ENCODE measurements around the gene MYO5A.

MYO5A gene

DNA sequence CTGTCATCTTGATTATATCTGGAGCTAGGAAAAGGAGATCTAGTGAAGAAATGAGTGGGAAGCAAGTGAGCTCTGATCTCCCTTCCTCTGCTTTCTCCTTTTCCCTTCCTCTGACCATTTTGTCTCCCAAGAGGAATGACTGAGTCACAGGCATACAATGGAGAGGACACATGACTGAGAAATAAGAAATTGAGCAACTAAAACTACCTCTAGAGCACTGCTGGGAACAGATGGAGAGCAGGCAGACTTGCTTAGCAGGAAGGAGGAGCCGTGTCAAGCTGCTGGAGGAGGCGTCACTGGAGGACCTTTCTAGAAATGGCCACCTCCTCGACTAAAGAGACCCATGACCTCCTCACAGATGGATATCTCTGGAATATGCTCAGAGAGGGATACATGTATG is 166.2 kb downstream of the MYO5A start:
- TF ChIP-seq, protein P1, sequence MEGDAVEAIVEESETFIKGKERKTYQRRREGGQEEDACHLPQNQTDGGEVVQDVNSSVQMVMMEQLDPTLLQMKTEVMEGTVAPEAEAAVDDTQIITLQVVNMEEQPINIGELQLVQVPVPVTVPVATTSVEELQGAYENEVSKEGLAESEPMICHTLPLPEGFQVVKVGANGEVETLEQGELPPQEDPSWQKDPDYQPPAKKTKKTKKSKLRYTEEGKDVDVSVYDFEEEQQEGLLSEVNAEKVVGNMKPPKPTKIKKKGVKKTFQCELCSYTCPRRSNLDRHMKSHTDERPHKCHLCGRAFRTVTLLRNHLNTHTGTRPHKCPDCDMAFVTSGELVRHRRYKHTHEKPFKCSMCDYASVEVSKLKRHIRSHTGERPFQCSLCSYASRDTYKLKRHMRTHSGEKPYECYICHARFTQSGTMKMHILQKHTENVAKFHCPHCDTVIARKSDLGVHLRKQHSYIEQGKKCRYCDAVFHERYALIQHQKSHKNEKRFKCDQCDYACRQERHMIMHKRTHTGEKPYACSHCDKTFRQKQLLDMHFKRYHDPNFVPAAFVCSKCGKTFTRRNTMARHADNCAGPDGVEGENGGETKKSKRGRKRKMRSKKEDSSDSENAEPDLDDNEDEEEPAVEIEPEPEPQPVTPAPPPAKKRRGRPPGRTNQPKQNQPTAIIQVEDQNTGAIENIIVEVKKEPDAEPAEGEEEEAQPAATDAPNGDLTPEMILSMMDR (IDR thresholded peaks at IDR 0.05; ENCODE audit: insufficient read depth, low read length, poor library complexity, severe bottlenecking): no peak
- TF ChIP-seq EZH2phosphoT487 (conservative IDR thresholded peaks at IDR 0.05; ENCODE audit: low read length): no peak
- no peak overlapping the region for H3K4me2 ChIP-seq (ENCODE audit: low read depth, low read length, poor library complexity, severe bottlenecking)
- H3K9ac ChIP-seq (ENCODE audit: low read length): no peak overlapping the region
- H3K4me3 ChIP-seq (ENCODE audit: insufficient read depth, low read length, poor library complexity, severe bottlenecking): no peak overlapping the region
- H3K36me3 ChIP-seq (ENCODE audit: low read length): 0 out of 2 replicates have a peak, but pooled peaks cover 3% of the 10 kb centered on the region
- H3F3A ChIP-seq (ENCODE audit: insufficient read depth): no peaks in the 10 kb centered on the region
- H2AFZ ChIP-seq (ENCODE audit: low read depth, low read length, severe bottlenecking): no peak overlapping the region
- no peaks in the 10 kb centered on the region for H3K79me2 ChIP-seq (ENCODE audit: insufficient read depth, low read length)
- H3K27ac ChIP-seq (ENCODE audit: low read depth, low read length): no peak overlapping the region
- H3K27me3 ChIP-seq (ENCODE audit: low read length): no peaks in the 10 kb centered on the region
- no peaks in the 10 kb centered on the region for H3K9me3 ChIP-seq (ENCODE audit: insufficient read depth, low read length)
- H3K9me2 ChIP-seq (replicated peaks; ENCODE audit: insufficient read depth, low read length): no peaks in the 10 kb centered on the region
- H4K20me1 ChIP-seq (ENCODE audit: low read depth, low read length): no peaks in the 10 kb centered on the region

DNA sequence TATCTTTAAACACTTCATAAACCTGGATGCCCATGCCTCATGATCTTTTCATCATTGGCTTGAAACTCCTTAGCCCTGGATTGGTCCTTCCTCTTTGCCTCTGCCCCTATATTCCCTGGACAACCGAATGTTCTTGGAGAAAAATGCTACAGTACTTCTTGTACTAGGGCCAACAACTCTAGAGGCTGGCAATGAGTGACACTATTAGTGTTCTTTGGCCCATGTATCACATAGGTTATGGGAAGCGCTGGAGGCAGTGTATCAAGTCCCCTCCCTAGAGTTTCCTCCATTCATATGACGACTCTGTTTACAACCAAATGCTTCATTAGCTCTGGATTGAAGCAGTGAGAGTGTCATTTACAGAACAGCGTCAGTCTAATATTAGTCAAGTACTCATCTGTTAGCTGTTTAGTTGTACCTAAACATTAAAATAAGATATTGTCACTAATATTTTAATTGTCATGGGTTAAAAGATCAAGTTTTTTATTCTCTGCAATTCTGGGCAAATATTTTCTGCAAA is 166.6 kb downstream of the MYO5A start:
- Histone ChIP-seq H3K27ac (ENCODE audit: low read depth, low read length) (no peak overlapping the region), H2AFZ (ENCODE audit: low read depth, low read length, severe bottlenecking) (no peak overlapping the region), H3K27me3 (ENCODE audit: low read length) (no peaks in the 10 kb centered on the region), H3K79me2 (ENCODE audit: insufficient read depth, low read length) (no peaks in the 10 kb centered on the region), H3K9me2 (replicated peaks; ENCODE audit: insufficient read depth, low read length) (no peaks in the 10 kb centered on the region), H3K9ac (ENCODE audit: low read length) (no peak overlapping the region), H4K20me1 (ENCODE audit: low read depth, low read length) (no peaks in the 10 kb centered on the region), H3K36me3 (ENCODE audit: low read length) (0 out of 2 replicates have a peak, but pooled peaks cover 3% of the 10 kb centered on the region), H3K4me3 (ENCODE audit: insufficient read depth, low read length, poor library complexity, severe bottlenecking) (no peak overlapping the region), H3K4me2 (ENCODE audit: low read depth, low read length, poor library complexity, severe bottlenecking) (no peak overlapping the region), H3F3A (ENCODE audit: insufficient read depth) (no peaks in the 10 kb centered on the region), H3K9me3 (ENCODE audit: insufficient read depth, low read length) (no peaks in the 10 kb centered on the region)
- TF ChIP-seq EZH2phosphoT487 (conservative IDR thresholded peaks at IDR 0.05; ENCODE audit: low read length): no peak
- TF ChIP-seq, protein P1 (IDR thresholded peaks at IDR 0.05; ENCODE audit: insufficient read depth, low read length, poor library complexity, severe bottlenecking): no peak

DNA sequence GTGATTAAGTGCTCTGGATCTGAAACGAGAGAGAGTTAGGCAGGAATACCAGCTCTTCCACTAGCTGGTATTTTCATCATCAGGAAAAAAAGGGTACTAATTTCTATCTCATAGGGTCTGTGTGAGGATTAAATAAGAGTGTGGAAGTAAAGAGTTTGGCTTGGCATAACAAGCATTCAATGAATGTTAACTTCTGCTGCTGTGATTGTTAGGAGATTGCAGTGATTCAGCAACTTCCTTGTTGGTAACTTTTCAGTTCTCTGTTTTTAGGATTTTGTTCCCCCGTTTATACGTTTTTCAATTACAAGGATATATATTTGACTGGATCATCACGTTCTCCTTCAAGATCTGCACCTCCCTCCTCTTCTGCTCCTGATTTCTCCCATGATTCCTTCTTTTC is 167.2 kb downstream of the MYO5A start:
- H3K4me2 ChIP-seq (ENCODE audit: low read depth, low read length, poor library complexity, severe bottlenecking): no peak overlapping the region
- no peak overlapping the region for H3K4me3 ChIP-seq (ENCODE audit: insufficient read depth, low read length, poor library complexity, severe bottlenecking)
- no peak for TF ChIP-seq EZH2phosphoT487 (conservative IDR thresholded peaks at IDR 0.05; ENCODE audit: low read length)
- TF ChIP-seq, protein P1 (IDR thresholded peaks at IDR 0.05; ENCODE audit: insufficient read depth, low read length, poor library complexity, severe bottlenecking): no peak
- 0 out of 2 replicates have a peak, but pooled peaks cover 3% of the 10 kb centered on the region for H3K36me3 ChIP-seq (ENCODE audit: low read length)
- H2AFZ ChIP-seq (ENCODE audit: low read depth, low read length, severe bottlenecking): no peak overlapping the region
- H3F3A ChIP-seq (ENCODE audit: insufficient read depth): no peaks in the 10 kb centered on the region
- no peak overlapping the region for H3K9ac ChIP-seq (ENCODE audit: low read length)
- no peak overlapping the region for H3K27ac ChIP-seq (ENCODE audit: low read depth, low read length)
- no peaks in the 10 kb centered on the region for H4K20me1 ChIP-seq (ENCODE audit: low read depth, low read length)
- H3K27me3 ChIP-seq (ENCODE audit: low read length): no peaks in the 10 kb centered on the region
- H3K9me3 ChIP-seq (ENCODE audit: insufficient read depth, low read length): no peaks in the 10 kb centered on the region
- no peaks in the 10 kb centered on the region for H3K79me2 ChIP-seq (ENCODE audit: insufficient read depth, low read length)
- no peaks in the 10 kb centered on the region for H3K9me2 ChIP-seq (replicated peaks; ENCODE audit: insufficient read depth, low read length)

Data from SU-DHL-6 (cell line).